D721Med (cell line): ENCODE results near the gene DNAI1.
A peak's percentile ranks its signal among the peaks of the same experiment; 100 is the strongest.

ENCODE experiments used
- DNase-seq: peaks from one replicate; pipeline ENCODE4 v3.0.0; 2011; ENCODE audit warnings: low spot score; ENCODE audit not compliant: insufficient read length
- FAIRE-seq: peaks from 2 replicates; lab custom pipeline; 2011; peaks lifted over from hg19 to GRCh38; lab: Jason Lieb, UNC
- CTCF ChIP-seq: IDR thresholded peaks from 2 replicates; pipeline ENCODE4 v1.5.1; 2012; ENCODE audit warnings: mild to moderate bottlenecking, control low read depth; ENCODE audit not compliant: insufficient read depth; ENCODE audit errors: missing control alignments

Gene DNAI1

GRCh38 chr9:34458013-34458958 lies at the start of gene DNAI1, which contains the start of gene FAM219A:
Gene DNAI1 (plus strand): TSS chr9:34458805. CDS start chr9:34459006, 201 bp downstream.
Gene FAM219A (minus strand): TSS chr9:34458570. CDS start chr9:34458263, 307 bp downstream.
- TF ChIP-seq CTCF = no peak
- no peak for FAIRE-seq
- DNase-seq = peak; percentile 95

- no peak for DNase-seq
- TF ChIP-seq CTCF = no peak
- FAIRE-seq = no peak
These were observed 49.5 kb upstream of the DNAI1 start for GRCh38 chr9:34409154-34409553.

- FAIRE-seq = no peak
These were observed 46.3 kb upstream of the DNAI1 start for GRCh38 chr9:34412336-34412735.

GRCh38 chr9:34413231-34413852 lies 45.3 kb upstream of the DNAI1 start:
- no peak for TF ChIP-seq CTCF
- no peak for DNase-seq
- no peak for FAIRE-seq

More at GRCh38 chr9:34412336-34412735, 46.3 kb upstream of the DNAI1 start:
- no peak for TF ChIP-seq CTCF
- no peak for DNase-seq

GRCh38 chr9:34417734-34418133 lies 40.9 kb upstream of the DNAI1 start:
- FAIRE-seq (no peak), DNase-seq (no peak)
- TF ChIP-seq CTCF = no peak

- no peak for FAIRE-seq
- no peak for DNase-seq
- no peak for TF ChIP-seq CTCF
These were observed 38.7 kb upstream of the DNAI1 start for GRCh38 chr9:34419716-34420504.
